ENCODE measurements around the gene PALLD. TPM values are rescaled to one million over a fixed set of nuclear protein-coding genes. Genes with fewer than 3 reads are reported as not detected.

The PALLD gene
- total RNA-seq, 1 experiment from 2014 or later: 176 TPM

- peak; percentile 91 for DNase-seq (ENCODE audit: low read depth)
These were observed 261.6 kb downstream of the PALLD start for GRCh38 chr4:168758351-168758876.

DNA sequence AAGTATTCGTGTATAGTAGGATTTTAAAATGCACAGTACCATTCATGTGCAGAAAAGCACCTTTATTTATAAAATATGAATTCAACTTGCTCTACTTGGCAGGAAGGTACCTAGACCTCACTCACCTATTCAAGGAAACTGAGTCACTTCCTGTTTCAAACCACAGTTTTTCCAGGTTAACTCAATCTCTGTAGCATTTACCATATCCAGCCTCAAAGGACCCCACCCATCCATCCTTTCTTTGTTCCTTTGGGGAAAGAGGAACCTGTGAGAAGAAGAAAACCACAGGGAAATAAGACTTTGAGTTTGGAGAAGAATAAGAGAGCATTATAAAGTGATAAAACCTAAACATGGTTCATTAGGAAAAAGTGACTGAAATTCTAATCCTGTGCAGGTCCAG is 262.5 kb downstream of the PALLD start:
- DNase-seq (ENCODE audit: low read depth): no peak

- no peak for DNase-seq (ENCODE audit: low read depth)
These were observed 263.2 kb downstream of the PALLD start for GRCh38 chr4:168759959-168760527.

- DNase-seq (ENCODE audit: low read depth): no peak
These were observed 264.2 kb downstream of the PALLD start for GRCh38 chr4:168761066-168761465.

DNA sequence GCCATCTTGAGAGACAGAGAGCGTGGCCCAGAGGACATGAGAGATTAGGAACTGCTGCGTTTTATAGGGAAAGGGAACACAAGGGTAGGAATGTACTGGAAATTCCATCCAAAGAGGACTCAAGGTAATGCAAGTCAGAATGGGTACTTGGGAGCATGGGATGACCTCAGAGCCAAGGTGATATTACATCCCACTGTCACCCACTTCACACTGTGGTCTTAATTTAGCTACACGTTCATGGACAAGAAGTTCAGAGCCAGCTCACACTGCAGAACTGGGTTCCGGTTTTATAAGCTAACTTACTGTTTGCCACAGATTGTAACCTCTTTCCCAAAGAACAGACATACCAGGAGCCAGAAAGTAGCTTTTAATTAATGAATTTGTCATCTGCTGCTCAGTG is 268.5 kb downstream of the PALLD start:
- no peak for DNase-seq (ENCODE audit: low read depth)

- peak; percentile 63 for DNase-seq (ENCODE audit: low read depth)
These were observed 268.9 kb downstream of the PALLD start for GRCh38 chr4:168765726-168766125.

- DNase-seq (ENCODE audit: low read depth): peak; percentile 88
These were observed 269.9 kb downstream of the PALLD start for GRCh38 chr4:168766604-168767316.

GRCh38 chr4:168769416-168769815 is 272.6 kb downstream of the PALLD start:
- DNase-seq (ENCODE audit: low read depth): peak; percentile 66

- no peak for DNase-seq (ENCODE audit: low read depth)
These were observed 273.0 kb downstream of the PALLD start for GRCh38 chr4:168769837-168770236.

GRCh38 chr4:168771251-168771650 is 274.4 kb downstream of the PALLD start:
- DNase-seq (ENCODE audit: low read depth): no peak

DNA sequence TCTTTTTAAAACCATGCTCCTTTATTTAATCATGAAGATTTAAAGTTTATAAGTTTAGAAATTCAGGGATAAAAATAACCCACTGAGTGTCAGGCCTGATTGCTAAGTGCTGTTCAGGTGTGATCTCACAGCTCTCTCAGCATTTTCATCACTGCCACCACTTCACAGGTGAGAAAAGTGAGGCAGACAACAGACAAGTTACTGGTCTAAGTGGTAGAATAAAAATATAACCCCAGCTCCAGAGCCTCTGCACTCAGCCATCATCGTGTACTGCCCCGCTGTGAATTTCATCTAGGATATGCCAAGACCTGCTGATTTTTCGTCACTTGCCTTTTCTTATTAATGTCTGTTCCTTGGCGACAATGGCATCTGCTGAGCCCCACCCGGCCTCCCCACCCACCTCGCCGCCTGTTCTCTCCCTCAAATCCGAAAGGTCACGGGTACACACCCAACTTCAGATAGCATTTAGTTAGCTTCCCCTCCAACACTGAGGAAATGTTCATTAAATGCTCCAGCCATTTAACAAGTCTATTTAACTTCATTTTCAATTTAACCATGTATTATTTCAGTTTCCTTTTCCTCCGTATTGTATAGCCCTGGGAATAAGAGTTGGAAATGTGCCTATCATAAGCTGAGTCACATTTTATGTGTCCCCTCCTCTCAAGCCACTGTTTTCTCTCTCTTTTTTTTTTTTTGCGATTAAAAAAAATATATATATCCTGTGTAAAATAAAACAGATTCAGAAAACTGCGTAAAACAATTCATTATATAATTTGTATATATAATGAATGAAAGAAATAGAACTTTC is 276.7 kb downstream of the PALLD start:
- DNase-seq (ENCODE audit: low read depth): no peak

- no peak for DNase-seq (ENCODE audit: low read depth)
These were observed 279.5 kb downstream of the PALLD start for GRCh38 chr4:168776382-168776781.

DNA sequence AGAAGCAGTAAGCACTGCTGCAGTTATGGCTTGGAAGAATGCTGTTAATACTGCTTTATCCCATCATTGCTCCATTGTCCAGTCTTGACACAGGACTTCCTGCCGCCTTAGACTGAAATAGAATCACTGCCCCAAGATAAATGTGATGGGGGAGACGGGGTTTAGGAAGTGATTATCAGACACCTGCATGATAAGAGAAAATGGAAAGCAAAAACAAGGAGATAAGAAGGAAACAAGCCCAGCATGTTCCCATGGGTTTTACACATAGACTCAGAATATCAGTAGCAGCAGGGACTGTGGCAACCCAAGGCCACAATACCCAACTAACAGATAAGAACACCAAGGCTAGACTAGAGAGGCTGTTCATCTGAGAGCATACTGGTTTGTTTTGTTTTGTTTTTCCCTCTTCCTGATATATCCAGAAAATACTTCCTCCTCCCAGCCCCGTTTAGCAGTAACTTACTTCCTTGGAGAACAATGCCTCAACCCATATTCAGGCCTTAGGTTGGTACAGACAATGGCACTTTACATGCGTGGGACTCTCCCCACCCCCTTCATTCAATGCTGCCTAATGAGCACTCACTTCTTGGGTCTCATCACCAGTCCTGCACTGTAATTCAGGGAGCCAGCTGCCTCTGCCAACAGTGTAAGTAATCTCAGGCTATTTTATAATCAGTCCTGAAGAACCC is 280.6 kb downstream of the PALLD start:
- DNase-seq (ENCODE audit: low read depth): no peak

GRCh38 chr4:168781341-168781740 is 284.5 kb downstream of the PALLD start:
- DNase-seq (ENCODE audit: low read depth): no peak

- no peak for DNase-seq (ENCODE audit: low read depth)
These were observed 285.1 kb downstream of the PALLD start for GRCh38 chr4:168781926-168782325.

DNA sequence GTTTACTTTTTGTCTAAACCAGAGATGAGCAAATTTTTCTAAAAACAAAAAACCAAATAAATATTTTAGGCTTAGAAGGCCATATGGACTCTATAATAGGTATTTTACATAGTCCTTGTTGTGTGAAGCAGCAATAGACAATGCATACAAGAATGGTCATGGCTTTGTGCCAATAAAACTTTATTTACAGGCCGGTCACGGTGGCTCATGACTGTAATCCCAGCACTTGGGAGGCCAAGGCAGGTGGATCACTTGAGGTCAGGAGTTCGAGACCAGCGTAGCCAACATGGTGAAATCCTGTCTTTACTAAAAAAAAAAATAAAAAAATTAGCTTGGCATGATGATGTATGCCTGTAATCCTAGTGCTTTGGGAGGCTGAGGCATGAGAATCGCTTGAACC is 285.6 kb downstream of the PALLD start:
- no peak for DNase-seq (ENCODE audit: low read depth)

- DNase-seq (ENCODE audit: low read depth): peak; percentile 68
These were observed 288.1 kb downstream of the PALLD start for GRCh38 chr4:168784786-168785461.

- DNase-seq (ENCODE audit: low read depth): no peak
These were observed 290.5 kb downstream of the PALLD start for GRCh38 chr4:168787334-168787733.

DNA sequence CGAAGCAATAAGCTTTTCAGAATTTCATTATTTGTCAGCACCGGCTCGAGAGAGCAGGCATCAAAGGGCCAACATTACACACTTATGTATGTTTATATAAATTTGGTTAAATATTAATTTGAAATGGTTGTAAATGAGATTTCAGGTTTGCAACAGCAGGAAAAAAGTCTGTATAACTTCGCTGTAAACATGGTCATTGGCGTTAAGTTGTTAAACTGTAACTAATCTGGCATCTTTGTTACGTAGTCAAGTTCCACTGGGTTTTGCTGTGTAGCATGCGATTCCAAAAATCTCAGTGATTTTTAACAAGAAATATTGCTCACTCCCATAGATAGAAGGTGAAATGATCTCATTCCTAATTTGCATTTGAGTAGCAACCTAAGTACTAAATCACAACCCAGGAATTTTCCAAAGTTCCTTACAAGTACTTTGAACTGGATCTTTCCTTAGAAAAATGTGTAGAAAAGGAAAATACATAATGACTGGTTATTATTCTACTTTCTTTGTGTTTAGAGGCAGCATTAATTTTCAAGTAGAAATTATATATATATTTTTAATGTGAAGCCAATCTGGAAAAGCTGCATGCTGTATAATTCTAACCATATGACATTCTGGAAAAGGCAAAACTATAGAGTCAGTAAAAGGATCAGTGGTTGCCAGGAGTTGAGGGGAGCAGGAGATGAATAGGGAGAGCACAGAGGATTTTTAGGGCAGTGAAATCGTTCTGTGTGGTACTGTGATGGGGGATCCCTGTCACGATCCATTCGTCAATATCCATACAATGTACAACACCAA is 291.1 kb downstream of the PALLD start:
- DNase-seq (ENCODE audit: low read depth): no peak

DNA sequence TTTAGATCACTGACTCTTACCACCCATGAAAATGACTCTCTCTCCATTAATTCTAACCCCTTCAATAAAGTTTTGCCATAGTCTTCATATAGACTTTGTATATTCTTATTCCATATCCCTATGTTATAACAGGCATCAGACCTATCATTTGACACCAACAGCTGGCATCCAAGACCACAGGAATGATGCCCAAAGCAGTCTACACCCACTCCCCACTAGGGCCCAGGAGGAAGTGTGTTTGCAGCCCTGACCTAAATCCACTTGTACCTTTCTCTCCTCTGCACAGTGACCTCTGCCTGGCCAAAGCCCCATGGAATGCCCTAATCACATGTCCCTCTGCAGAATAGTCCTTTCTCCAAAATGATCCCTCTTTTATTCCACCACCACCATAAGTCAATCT is 294.0 kb downstream of the PALLD start:
- peak; percentile 61 for DNase-seq (ENCODE audit: low read depth)
